GM19467 (cell line): Measurements from ENCODE around the gene CLDN7.

ENCODE experiments used
- ATAC-seq: cut with Tn5 transposase; IDR thresholded peaks from one replicate; pipeline ENCODE4 v1.9.1; 2021; ENCODE audit warnings: mild to moderate bottlenecking, moderate library complexity; ENCODE audit not compliant: unreplicated experiment

The CLDN7 gene

DNA sequence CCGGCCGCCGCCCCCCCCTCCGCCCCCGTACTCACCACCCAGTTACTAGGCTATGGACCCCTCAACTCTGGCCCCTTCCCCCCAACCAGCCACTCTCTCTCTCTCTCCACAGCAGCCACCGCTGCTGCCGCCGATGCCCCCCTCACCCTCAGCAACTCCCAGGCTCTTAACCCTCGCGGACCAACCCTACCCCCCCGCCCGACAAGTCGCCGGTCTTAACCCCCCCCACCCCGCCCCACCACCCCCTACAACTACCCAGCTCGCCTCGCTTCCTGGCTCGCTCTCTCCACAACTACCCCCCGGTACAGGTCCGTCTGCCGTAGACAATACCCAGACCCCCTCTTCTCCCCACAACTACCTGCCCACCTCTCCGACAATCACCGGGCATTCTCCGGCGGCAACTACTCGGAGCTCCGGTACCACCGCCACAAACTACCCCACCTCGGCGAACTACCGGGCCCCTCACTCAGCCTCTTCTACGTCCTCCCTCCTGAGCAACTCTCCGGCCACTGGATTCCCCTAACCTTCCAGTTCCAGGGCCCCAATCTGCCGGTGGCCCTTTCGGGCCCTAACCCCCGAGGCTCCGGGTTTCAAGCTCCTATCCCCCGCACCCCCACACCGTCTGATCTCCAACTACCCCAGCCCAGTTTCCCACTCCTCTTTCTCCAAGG is 23.7 kb downstream of the CLDN7 start:
- no peak for ATAC-seq

DNA sequence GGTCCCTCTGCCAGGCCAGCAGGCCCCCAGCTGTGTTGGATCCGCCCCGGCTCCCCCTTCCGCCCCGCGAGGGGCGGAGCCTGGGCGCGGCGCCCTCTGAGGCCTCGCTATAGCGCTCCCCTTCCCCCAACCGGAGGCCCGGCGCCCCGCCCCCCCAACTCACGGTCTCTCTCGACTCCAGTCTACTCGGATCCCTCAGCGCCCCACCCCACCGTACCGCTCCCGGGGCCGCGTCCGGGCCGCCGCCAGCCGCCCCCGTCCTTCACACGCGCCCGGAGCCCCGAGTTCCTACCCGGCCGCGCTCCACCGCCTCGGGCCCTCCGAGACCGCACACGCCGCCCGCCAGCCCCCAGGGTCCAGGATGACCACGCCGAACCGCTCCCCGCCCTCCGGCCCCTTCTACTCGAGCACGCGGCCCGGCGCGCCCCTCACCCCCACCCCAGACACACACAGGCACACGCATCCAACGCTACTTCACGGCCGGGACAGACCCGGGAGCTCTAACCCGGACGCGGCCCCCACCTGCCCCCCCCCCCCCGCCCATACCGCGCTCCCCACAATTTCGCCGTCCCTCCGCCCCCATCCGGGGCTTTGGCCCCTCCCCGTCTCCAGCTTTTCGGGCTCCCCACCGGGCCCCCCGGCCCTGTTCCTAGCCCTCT is 24.4 kb downstream of the CLDN7 start:
- ATAC-seq = no peak

DNA sequence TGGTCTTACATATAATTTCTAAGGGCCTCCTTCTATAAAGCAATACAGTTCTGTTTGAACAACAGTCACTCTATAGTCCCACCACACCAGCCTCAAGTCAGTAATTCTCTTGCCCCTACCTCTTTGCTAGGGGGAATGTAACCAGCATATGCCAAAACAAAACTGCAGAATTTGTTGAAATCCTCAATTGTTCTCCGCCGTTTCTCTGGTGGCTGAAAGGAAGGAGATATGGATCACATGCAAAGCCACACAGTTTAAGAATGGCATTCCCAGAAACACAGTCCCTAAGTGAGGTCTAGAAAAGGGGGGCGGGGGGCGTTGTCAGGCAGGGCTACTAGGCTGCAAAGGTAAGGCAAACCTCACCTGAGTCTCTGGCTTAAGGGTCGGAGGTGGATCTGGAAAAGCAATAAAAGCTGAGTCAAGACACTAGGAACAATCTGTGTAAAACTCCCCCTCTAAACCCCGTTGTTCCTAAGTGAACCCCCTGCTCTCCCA is 25.0 kb downstream of the CLDN7 start:
- ATAC-seq = no peak

DNA sequence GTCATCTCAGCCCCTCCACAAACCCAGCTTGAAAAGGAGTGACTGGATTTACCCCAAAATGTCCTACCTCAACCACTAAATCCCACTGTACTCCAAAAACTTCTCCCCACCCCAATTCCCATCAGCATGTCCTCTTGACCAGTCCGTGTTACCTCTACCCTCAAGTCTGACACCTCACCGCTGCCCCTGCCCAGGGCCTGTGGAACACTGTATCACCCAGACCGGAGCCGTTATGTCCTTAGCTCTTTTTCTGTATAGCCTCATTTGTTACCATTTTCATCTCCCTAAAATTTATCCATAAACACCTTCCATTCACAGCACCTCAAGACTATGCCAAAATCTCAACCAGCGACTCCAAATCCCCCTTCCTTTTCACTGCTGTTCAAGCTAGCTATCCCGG is 25.5 kb downstream of the CLDN7 start:
- no peak for ATAC-seq

DNA sequence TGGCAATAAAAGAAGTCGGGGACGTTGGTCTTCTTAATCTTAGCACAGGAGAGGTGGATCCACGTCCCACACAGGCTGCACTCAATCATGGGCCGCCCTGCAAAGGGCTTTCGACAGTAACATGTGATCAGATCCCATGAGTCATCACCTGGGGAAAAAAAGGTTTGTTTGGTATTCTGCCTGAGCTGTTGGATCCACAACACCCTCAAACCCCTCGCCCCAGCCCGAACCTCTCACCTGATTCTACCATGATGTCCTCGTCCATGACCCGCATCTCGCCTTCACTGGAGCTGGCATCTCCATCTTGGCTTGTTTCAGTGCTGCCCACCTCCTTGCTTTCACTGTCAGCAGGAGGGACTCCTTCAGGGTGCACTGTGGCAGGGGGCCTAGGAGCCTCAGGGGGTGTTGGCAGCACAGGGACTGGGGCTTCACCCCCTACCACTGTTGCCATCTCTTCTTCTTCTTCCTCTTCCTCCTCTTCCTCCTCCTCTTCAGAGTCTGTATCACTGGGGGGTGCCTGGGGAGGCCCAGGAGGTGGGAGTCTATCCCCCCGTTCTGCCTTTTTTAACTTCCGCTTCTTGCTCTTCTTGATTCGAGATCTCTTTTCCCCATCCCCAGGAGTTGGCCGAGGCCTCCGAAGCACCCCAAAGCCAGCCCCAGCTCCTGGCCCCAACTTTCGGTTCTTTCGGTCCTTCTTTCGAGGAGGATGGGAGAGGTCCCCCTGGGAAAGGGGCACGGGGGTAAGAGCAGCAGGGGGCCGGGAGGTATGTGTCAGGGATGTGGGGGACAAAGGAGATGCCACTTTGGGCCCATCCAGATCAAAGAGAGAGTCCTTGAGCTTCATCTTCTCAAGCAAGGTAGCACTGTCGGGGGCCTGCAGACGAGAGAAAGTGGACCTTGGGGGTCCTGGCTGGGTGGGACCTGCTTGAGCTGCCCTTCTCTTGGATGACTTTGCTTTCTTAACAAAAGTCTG is 26.3 kb downstream of the CLDN7 start:
- ATAC-seq = no peak

DNA sequence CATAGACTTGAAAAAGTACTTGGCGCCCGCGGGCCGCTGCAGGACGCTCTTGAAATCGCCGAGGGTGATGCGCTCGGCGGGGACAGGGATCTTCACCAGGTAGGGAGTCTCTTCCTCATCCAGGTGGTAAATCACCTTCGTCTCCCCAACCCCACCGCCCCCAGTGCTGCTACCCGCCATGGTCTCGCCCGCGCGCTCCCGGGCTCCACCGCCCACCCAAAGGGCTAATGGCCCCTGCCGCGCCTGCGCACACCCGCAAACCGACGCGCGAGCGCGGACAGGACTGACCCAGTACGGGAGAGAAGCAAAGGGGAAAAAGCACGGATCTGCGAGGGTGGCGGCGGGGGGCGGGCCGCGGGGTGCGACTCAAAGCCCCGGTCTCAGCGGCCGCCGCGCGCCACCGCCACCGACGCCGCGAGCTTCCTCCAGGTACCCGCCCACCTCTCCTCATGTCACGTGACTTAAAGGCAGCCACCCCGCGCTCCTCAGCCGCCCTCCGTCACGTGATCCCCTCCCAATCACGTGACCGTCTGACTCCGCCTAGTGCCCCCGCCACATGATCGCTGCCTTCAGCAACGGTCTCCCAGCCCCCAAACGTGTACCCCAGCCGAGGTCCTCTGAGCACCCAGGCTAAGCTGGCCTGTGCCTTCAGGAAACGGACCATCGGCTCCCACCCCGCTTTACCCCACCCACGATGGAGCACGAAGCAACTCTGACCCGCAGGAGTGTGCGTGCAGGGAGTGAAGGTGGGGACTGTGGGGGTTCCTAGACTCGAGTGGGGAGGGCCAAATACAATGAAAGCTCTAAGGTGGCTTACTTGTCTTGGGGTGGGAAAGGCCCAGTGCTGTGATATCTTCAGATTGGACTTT is 28.0 kb downstream of the CLDN7 start, which contains the start of gene DVL2:
TSS of gene DVL2 (minus strand) at position 435 of the 869 bp plus-strand sequence. CDS start at position 180, 255 bp downstream.
- ATAC-seq = peak; percentile 55

DNA sequence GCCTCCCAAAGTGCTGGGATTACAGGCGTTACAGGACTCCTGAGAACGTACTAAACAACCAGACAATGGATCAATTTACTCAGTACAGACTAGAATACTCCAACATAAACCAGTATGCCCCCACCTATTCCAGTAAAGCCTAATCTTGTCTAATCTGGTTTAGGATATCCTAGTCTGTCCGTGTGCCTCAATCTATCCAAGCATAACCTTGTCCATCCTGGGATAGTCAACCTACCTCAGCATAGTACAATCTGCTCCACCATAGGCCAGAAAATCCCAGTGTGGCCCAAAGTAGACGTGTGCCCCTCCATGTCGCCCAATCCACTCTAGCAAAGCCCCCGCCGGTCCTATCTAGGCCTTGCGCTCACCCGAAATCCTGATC is 28.6 kb downstream of the CLDN7 start:
- ATAC-seq = no peak

DNA sequence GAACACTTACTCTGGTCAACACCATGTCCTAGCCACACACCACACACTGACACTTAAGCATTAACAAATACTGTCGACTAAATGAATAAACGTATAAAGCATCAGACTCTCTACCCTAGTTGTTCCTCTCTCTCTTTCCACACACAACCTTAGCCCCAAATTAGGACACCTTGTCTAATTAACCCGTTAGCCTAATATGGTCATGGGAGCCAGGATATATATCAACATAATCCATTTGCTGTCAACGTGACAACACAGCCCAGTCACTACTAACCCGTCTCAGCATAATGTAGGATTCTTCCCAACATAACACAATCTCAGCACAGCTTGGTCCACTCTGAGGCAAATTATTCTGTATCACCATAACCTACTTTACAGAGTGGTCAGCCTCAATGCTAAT is 30.2 kb downstream of the CLDN7 start:
- no peak for ATAC-seq

DNA sequence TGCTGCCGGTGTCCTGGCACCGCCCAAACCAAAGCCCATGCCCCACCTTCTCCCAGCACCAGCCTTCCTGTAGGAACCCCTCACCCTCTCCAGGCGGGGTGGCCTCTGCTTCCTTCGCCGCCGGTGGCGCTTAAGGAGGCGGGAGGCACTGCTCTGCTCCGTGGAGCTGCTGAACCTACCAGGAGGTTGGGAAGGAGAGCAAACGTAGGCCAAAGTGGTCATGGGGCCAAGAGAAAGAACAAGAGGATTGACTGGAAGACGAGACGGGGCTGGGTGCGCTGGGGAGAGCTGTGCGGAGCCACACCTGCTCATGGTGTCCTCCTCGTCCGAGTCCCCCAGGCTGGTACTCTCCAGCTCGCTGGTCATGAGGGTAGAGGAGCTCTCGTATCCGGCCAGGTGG is 32.8 kb downstream of the CLDN7 start:
- no peak for ATAC-seq

DNA sequence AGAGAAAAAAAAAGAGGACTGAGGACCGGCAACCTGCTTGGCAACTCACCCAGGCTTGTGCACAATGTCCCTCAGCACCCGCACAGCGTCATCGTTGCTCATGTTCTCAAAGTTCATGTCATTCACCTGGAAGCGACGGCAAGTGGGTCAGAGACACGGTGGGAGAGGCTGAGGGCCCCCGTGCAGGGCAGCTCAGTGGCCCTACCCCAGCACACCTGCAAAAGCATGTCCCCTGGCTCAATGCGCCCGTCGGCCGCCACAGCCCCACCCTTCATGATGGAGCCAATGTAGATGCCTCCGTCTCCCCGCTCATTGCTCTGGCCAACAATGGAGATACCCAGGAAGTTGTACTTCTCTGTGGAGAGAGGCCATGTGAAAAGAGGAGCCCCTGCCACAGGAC is 33.4 kb downstream of the CLDN7 start:
- ATAC-seq = no peak

DNA sequence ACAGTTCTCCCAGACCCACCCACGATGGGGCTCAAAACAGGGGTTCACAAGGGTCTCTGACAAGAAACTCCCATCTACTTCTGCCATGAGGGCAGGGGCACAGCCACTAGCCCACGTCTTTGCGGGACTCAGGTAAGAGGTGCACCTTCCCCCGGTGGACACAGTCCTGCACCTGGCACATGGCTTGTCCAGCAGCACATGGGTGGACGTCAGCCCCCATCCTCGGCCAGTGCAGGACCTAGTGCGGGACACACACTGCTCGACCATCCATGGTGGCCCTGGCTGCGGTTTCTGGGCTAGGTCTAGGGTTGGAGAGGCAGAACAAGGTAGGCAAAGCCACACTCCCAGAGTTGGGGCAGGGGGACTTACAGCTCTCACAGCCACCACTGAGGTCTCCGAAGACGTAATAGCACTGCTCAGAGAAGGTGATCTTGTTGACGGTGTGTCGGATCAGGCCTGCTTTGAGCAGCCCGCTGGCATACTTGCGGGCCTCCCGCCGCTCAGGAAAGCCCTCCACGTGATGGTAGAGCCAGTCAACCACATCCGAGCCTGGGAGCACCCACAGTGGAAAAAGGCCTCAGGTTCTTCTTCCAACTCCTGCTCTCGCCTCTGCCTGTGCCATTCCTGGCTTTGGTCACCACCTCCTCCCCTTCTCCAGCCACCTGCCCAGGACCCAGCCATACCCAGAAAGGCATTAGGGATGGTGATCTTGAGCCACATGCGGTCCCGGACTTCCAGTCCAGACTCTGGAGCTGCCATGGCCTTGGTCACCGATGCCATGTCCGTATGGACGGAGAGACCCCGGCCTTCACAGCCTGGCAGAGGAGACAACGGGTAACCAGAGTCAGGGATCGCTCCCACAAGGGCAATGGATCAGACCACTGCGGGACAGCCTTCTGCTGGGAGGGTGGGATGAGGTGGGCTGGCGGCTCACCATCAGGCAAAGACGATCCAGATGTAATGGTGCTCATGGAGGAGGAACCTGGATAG is 35.3 kb downstream of the CLDN7 start:
- no peak for ATAC-seq

DNA sequence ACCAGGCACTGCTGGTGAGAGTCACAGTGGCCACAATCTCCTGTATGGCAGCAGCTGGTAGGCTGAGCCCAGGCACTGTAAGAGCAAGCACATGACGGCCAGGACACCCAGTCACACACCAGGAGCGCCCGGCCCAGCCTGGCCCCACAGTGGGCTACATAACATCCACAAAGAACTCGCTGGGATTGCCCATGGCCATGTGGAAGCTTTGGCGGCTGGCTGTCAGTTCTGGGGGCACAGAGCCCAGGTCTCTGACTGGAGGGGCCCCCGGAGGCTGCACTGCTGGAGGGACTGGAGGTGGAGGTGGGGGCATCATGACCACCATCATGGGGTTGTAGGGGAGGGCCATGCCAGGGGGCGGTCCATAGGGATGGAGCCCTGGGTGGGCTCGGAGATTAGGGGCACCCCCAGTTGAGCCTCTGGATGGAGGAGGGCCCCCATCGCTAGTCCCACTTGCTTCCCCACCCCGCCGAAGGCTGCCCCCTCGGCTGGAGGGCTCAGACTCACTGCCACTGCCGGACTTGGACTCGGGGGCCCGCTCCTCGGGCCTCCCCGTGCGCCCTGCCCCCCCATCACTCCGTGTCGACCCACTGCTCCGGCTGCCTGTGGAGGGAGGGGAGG is 36.5 kb downstream of the CLDN7 start:
- ATAC-seq = no peak

DNA sequence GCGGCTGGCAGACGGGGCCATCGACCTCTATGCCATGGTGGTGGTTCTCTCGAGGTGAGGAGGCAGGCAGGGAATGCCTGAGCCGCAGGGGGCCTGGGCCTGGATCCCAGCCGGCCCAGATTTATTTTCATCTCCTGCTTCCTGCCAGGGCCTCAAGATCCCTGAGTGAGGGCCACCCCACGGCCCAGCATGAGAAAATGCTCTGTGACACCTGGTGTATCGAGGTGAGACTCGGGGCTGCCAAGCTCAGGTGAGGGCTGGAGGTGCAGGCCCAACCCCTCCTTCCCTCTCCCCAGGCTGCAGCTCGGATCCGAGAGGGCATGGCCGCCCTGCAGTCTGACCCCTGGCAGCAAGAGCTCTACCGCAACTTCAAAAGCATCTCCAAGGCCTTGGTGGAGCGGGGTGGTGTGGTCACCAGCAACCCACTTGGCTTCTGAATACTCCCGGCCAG is 37.6 kb downstream of the CLDN7 start:
- no peak for ATAC-seq

DNA sequence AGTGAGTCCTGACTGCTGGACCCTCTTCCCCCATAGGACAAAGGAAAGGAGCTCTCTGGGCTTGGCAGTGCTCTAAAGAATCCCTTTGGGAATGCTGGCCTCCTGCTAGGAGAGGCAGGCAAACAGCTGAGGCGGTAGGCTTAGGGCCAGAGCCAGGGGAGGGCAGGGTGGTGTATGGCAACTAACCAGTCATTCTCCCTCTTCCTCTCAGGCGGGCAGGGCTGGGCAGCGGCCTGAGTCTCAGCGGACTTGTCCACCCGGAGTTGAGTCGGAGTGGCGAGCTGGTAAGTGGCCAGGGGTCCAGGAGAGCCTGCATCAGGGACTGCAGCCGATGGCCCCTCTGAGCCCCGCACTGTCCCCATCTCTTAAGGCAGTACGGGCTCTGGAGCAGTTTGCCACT is 38.2 kb downstream of the CLDN7 start:
- ATAC-seq = no peak

DNA sequence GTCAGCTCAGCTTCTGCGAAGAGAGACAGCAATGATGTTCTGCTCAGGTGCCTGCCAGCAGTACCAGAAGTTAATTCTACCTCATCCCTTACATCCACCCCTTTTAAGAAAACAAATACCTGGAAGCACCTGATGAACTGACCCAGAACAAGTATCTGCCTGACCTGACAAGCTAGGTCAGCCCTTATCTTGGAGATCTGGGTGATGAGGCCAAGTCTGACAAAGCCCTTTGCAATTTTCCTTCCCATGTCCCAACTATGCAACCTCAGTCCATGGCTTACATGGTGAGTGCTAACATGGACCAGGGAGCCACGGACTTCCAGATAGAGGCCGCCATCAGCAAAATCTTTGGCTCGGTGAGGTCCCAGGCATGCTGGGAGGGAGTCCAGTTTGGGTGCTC is 38.9 kb downstream of the CLDN7 start:
- ATAC-seq = no peak

DNA sequence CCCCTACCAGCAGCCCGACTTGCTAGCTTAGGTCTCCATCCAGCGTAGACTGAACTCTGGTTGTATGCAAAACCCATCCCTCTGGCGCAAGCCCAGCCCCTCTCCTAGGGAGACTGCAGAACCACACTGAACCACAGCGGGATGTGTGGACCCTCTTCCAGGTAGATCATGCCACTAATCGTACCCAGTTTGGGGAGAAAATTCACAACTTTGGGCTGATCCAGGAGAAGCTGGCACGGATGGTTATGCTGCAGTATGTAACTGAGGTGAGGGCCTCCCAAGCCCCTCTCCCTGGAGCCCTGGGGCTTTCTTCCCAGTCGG is 39.3 kb downstream of the CLDN7 start:
- ATAC-seq = no peak

DNA sequence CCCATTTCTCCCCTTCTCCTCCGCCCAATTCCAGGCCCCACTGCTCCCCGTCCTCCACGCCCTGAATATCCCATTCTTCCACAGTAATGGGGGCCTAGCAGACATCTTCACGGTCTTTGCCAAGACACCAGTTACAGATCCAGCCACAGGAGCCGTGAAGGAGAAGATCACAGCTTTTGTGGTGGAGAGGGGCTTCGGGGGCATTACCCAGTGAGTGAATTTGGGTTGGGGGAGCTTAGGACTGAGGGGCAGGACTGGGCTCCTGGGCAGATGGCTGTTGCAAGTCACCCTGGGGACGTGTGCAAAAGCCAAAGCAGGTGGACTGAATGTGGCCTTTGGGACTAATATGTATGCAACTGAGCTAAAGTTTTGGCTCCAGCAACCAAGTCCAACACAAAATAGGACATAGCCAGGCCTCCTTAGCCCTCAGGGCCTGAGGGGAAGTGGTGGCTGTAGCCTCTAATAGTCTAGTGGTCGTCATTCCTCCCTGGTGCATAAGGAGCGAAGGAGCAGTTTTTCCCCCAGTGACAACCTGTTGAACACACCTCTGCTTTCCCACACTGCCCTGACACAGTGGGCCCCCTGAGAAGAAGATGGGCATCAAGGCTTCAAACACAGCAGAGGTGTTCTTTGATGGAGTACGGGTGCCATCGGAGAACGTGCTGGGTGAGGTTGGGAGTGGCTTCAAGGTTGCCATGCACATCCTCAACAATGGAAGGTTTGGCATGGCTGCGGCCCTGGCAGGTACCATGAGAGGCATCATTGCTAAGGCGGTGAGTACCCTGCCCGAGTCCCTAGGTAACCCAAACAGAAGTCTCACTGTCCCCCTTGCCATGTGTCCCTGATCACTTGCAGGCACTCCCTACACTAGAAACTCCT is 39.9 kb downstream of the CLDN7 start:
- no peak for ATAC-seq
